CD4-positive, alpha-beta T cell treated with Interleukin-17A for 4 hours (primary cell): ENCODE results near the gene STEAP3.

Experiments used
- DNase-seq: peaks from one replicate; pipeline ENCODE4 v3.0.0-alpha.2; 2020; ENCODE audit warnings: mixed read lengths

Gene STEAP3

DNA sequence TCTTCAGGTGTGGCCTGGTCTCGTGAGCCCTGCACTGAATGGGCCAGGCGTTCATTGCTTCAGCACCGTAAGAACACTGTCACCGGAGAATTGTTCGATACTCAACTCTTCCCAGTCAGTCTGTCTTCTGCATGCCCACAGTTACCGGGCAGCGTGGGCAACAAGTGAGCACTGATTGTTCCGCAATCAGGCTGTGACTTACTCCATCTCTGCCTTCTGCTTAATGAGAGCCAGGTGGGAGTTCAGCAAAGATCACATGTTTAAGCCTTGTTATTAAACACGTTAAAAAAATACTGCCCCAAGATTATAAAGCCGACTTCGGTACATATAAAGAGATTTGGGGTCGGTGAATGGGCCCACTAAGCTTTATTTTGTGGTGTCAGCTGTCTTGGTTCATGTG lies 3.7 kb downstream of the STEAP3 start:
- DNase-seq = no peak

- no peak for DNase-seq
These were observed 4.5 kb downstream of the STEAP3 start for GRCh38 chr2:119228136-119228535.

- no peak for DNase-seq
These were observed 5.3 kb downstream of the STEAP3 start for GRCh38 chr2:119228964-119229363.

GRCh38 chr2:119229716-119230115 lies 6.1 kb downstream of the STEAP3 start:
- no peak for DNase-seq

DNA sequence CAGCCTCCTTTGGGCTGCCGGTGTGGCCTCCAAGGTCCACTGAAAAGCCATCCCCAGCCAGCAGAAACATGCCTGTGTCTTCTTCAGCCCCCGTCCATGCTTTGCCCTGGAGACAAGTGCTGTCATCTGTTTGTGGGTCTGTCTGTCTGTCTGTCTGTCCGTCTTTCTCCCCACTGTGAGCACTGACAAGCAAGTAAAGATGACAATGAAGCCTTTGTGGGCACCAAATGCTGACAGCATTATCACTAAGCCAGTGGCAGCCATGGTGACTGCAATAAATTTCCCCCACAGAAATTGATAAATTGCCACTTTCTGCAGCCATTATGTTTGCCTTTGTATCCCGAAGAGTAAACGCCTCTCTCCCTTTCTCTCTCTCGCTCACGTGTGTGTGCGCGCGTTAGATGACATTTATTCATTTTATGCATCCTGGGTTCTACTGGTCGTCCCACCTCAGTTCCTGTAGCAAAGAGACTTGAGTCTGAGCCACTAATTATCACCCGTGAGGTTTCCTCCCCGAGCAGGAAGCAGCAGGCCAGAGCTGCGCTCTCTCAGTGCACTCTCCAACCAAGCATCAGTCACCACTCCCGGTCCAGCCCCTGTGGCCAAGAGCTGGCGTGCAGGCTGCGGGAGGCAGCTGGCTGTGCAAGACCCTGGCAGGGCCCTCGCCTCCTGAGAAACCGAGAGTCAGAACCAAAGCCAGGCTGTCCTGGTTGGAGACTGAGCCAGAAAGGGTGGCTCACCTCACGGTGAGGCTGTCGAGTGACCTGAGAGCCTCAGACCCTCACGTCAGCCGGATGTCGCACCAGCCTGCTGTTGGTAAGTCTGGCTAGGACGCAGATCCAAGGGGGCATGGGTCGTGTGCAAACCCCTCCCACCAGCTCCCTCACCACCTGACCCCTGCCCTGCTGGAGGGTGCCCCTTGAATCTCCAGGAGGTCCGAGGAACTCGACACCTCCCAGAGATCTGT lies 6.9 kb downstream of the STEAP3 start:
- DNase-seq = no peak

DNA sequence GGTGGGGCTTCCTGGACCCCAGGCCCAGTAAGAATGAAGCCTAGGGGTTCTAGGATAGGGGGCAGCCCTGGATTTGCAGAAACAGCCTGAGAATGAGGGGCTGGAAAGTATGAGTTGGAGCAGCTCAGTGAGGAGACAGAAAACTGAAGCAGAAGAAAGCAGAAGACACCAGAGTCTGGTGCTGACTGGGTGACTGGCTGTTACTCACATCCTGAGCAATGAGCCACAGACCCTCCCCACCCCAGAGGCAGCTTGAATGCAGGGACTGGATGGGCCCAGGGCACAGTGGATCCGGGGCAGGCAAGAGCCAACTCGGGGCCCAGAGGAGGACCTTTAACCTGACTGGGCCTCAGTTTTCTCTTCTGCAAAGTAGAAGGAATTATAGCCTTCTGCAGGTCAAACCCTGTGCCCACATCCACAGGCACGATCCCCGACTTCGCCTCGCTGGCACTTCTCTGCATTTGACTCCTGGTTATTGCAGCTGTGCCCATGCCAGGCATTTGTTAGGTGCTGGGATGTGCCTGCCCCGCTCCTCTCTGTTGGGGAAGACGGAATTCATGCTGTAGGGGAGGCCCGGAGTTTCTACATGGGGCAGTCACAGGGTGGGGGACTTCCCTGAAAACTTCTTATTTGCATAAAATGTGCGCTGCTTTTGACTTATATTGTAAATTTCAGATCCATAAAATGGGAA lies 8.5 kb downstream of the STEAP3 start:
- DNase-seq = no peak

- DNase-seq = no peak
These were observed 9.0 kb downstream of the STEAP3 start for GRCh38 chr2:119232666-119232993.

DNA sequence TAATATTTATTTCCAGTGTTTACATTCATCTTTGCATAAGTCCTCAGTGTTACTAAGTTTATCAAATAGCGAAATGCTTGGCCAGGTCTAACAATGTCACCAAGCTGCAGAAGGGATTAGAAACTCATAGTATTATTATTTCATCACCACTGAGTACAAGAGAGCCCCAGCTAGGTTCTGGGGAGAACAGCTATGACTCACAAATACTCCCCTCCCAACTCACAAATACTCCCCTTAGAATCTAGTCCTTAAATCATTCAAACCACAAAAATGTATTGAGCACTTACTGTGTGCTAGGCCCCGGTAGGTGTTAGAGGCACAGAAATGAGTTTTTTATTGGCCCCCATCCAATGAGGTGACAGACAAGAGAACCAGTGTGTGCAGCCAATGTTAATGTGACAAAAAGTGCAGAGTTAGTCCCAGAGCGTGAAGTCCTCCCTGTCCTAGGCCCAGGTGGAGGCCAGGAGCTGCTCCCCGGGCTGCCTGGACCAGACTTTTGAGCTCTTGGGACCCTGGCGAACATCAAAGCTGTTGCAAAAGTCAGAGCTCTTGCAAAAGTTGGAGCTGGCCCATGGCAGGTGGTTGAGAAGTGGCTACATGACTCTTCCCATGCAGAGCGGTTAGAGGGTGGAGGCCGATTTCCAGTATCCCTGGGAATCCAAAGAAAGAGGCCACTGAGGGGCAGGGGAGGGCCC lies 9.8 kb downstream of the STEAP3 start:
- no peak for DNase-seq

- DNase-seq = no peak
These were observed 10.7 kb downstream of the STEAP3 start for GRCh38 chr2:119234021-119235019.

GRCh38 chr2:119236796-119237195 lies 13.2 kb downstream of the STEAP3 start:
- DNase-seq = no peak

- DNase-seq = no peak
These were observed 16.9 kb downstream of the STEAP3 start for GRCh38 chr2:119240311-119241204.

- no peak for DNase-seq
These were observed 17.5 kb downstream of the STEAP3 start for GRCh38 chr2:119241205-119241532.

DNA sequence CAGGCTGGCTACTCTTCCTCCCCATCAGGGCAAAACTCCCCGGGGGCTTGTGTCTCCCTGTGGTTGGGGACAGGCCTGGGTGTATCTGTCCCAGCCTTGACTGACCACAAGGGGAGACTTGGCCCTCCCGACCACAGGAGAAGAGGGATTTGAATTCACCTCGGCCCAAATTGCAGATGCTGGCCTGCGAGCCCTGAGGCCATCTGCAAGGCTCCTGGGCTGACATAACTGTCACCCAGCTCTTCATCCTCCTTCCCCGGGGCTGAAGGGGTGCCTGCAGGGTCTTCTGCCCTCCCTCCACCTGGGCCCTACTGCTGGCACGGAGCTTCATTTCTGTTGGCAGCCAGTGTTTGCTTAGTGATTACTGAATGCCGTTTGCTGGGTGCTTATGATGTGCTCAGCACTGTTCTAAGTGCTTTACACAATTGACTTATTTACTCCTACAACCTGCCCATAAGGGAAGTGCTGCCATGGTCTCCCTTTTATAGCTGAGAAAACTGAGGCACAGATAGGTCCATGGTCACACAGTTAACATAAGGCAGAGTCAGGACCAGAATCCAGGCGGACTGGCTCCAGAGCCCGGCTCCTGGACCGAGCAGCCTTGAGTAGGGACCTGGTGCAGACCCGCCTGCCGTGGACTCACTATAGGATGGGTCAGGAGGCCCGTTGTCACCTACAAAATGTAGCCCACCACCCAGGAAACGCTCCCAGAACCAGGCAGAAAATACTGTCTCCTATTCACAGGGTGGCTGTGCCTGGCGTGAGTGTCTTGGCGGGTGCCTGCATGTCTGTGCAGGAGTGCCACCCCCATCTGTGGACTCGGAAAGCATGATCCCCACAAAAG lies 18.9 kb downstream of the STEAP3 start:
- DNase-seq = no peak

GRCh38 chr2:119243621-119244020 lies 20.0 kb downstream of the STEAP3 start:
- DNase-seq = no peak

DNA sequence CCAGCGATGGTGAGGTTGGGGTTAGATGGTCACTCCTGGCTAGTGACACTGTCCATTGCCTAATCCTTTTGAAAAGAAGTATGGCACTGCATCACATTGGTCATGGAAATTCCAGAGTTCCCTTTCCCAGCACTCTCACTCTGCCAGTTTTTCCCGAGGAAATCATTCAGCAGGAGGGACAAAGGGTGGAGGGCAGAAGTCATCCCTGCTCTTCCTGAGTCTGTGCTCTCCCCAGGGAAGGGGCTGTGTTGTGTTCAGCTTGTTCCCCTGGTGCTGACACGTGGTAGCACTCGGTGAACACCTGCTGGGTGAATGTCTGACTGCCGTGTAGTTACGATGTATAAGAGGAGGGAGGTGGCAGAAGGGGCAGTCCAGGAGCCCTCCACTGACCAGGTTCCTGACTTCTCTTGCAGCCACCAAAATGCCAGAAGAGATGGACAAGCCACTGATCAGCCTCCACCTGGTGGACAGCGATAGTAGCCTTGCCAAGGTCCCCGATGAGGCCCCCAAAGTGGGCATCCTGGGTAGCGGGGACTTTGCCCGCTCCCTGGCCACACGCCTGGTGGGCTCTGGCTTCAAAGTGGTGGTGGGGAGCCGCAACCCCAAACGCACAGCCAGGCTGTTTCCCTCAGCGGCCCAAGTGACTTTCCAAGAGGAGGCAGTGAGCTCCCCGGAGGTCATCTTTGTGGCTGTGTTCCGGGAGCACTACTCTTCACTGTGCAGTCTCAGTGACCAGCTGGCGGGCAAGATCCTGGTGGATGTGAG lies 21.6 kb downstream of the STEAP3 start:
- DNase-seq = no peak

GRCh38 chr2:119245841-119246230 lies 22.2 kb downstream of the STEAP3 start:
- no peak for DNase-seq

DNA sequence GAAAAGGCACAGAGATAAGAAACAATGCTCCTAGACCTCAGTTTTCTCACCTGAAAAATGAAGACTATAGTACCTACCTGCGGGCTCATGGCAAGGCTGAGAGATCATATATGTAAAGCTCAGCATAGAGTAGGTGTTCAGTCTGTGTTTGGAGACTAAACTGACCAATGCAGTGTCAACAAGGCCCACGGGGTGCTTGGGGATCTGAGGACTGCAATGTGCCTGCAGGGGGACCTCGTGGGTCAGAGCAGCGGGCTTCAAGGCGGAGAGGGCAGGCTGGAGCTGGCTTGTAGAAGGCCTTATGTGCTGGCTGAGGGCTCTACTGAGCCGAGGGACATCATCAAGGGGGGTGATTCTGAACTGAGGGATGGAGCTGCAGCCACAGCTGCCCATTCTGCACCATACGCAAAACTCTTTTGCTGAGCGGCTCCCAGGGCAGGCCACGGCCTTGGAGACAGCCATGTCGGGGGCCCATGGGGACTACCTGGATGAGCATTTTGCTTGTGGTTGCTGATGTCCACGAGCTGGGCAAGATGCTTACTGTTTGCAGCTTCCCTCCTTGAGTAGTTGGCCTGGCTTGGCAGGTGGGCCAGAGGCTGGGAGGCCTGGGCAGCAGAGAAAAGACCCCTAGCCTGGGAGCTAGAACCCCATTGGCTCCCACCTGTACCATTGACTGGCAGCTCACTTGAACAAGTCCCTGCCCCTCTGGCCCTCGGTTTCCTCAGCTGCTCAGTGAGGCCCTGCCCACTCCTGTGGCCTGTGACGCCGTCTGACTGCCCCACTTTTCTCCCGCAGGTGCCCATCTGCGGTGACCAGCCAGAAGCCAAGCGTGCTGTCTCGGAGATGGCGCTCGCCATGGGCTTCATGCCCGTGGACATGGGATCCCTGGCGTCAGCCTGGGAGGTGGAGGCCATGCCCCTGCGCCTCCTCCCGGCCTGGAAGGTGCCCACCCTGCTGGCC lies 23.5 kb downstream of the STEAP3 start:
- DNase-seq = no peak

GRCh38 chr2:119247844-119248271 lies 24.2 kb downstream of the STEAP3 start:
- DNase-seq = no peak
